ENCODE results near the gene DHRSX. TPM values are rescaled to one million over a fixed set of nuclear protein-coding genes. Genes with fewer than 3 reads are reported as not detected.
A peak's percentile ranks its signal among the peaks of the same experiment; 100 is the strongest.
"Not testable (repeated sequence)": the region's sequence is repeated elsewhere in the genome, so short reads cannot be mapped to it uniquely, and the experiment has no call there.

The DHRSX gene
- total RNA-seq, 4 donors from 2014 or later: 8.2 to 35.7 (median 16.1) TPM

GRCh38 chrX:2224161-2224560, 276.6 kb downstream of the DHRSX start:
- WGBS: 86% methylated on average over 7 of the region's 7 CpGs
- Histone ChIP-seq H3K4me3 (no peak overlapping the region), H3K36me3 (peaks cover 38% of the 10 kb centered on the region), H3K9me3 (peaks cover 26% of the 10 kb centered on the region), H3K4me1 (no peaks in the 10 kb centered on the region), H3K27ac (no peak overlapping the region), H3K27me3 (no peaks in the 10 kb centered on the region)
- no peak for TF ChIP-seq EP300 (IDR thresholded peaks at IDR 0.05)
- no peak for TF ChIP-seq POLR2A (IDR thresholded peaks at IDR 0.05)
- TF ChIP-seq POLR2AphosphoS5 (IDR thresholded peaks at IDR 0.05): no peak
- no peak for TF ChIP-seq CTCF (IDR thresholded peaks at IDR 0.05)
- DNase-seq (ENCODE audit: low spot score in 2 of 2): no peak

- Histone ChIP-seq H3K27ac (no peak overlapping the region), H3K27me3 (no peaks in the 10 kb centered on the region), H3K4me3 (no peak overlapping the region), H3K36me3 (peaks cover 38% of the 10 kb centered on the region), H3K4me1 (no peaks in the 10 kb centered on the region), H3K9me3 (peaks cover 35% of the 10 kb centered on the region)
- TF ChIP-seq POLR2A (IDR thresholded peaks at IDR 0.05) (no peak), POLR2AphosphoS5 (IDR thresholded peaks at IDR 0.05) (no peak), CTCF (IDR thresholded peaks at IDR 0.05) (no peak), EP300 (IDR thresholded peaks at IDR 0.05) (no peak)
- WGBS: 89% methylated on average over 12 of the region's 12 CpGs
- peak in 1 of 2 donors; percentile 18 for DNase-seq (ENCODE audit: low spot score in 2 of 2)
Measured at GRCh38 chrX:2220829-2221567, 279.8 kb downstream of the DHRSX start.

GRCh38 chrX:2220296-2220695, 280.5 kb downstream of the DHRSX start:
- no peak for TF ChIP-seq POLR2AphosphoS5 (IDR thresholded peaks at IDR 0.05)
- TF ChIP-seq CTCF (IDR thresholded peaks at IDR 0.05): no peak
- TF ChIP-seq POLR2A (IDR thresholded peaks at IDR 0.05): no peak
- no peak for TF ChIP-seq EP300 (IDR thresholded peaks at IDR 0.05)
- H3K27me3 ChIP-seq: no peaks in the 10 kb centered on the region
- 92% methylated on average over 3 of the region's 3 CpGs for WGBS
- no peak overlapping the region for H3K27ac ChIP-seq
- peaks cover 38% of the 10 kb centered on the region for H3K36me3 ChIP-seq
- peak in 1 of 2 donors; percentile 0 for DNase-seq (ENCODE audit: low spot score in 2 of 2)
- peaks cover 35% of the 10 kb centered on the region for H3K9me3 ChIP-seq
- no peaks in the 10 kb centered on the region for H3K4me1 ChIP-seq
- no peak overlapping the region for H3K4me3 ChIP-seq

- not testable (repeated sequence) for H3K4me3 ChIP-seq; DNase-seq (ENCODE audit: low spot score in 2 of 2); H3K4me1 ChIP-seq; H3K27ac ChIP-seq; H3K27me3 ChIP-seq; H3K36me3 ChIP-seq
- H3K9me3 ChIP-seq: peaks cover 15% of the 10 kb centered on the region
- 95% methylated on average over 7 of the region's 7 CpGs for WGBS
Measured at GRCh38 chrX:2214138-2214823, 286.5 kb downstream of the DHRSX start.

GRCh38 chrX:2211667-2212066, 289.1 kb downstream of the DHRSX start:
- H3K36me3 ChIP-seq; H3K9me3 ChIP-seq; H3K27ac ChIP-seq; DNase-seq (ENCODE audit: low spot score in 2 of 2); H3K27me3 ChIP-seq; H3K4me3 ChIP-seq; H3K4me1 ChIP-seq: not testable (repeated sequence)
- WGBS: 87% methylated on average over 18 of the region's 18 CpGs

- WGBS: 95% methylated on average over 3 of the region's 3 CpGs
- H3K9me3 ChIP-seq: no peaks in the 10 kb centered on the region
- H3K36me3 ChIP-seq: no peaks in the 10 kb centered on the region
- TF ChIP-seq EP300 (IDR thresholded peaks at IDR 0.05): no peak
- TF ChIP-seq CTCF (IDR thresholded peaks at IDR 0.05): no peak
- no peak for TF ChIP-seq POLR2AphosphoS5 (IDR thresholded peaks at IDR 0.05)
- TF ChIP-seq POLR2A (IDR thresholded peaks at IDR 0.05): no peak
- H3K27me3 ChIP-seq: no peaks in the 10 kb centered on the region
- no peak for DNase-seq (ENCODE audit: low spot score in 2 of 2)
- H3K27ac ChIP-seq: no peak overlapping the region
- H3K4me1 ChIP-seq: no peaks in the 10 kb centered on the region
- H3K4me3 ChIP-seq: no peak overlapping the region
Measured at GRCh38 chrX:2193273-2193592, 307.5 kb downstream of the DHRSX start.
